HG02642 (cell line): ENCODE measurements around the gene ADAMTS16.

Experiments used
- ATAC-seq: cut with Tn5 transposase; IDR thresholded peaks from one replicate; pipeline ENCODE4 v1.9.1; 2021; ENCODE audit warnings: mild to moderate bottlenecking; ENCODE audit not compliant: unreplicated experiment, poor library complexity

ADAMTS16 gene

GRCh38 chr5:5276951-5277517 is 136.9 kb downstream of the ADAMTS16 start:
- no peak for ATAC-seq

DNA sequence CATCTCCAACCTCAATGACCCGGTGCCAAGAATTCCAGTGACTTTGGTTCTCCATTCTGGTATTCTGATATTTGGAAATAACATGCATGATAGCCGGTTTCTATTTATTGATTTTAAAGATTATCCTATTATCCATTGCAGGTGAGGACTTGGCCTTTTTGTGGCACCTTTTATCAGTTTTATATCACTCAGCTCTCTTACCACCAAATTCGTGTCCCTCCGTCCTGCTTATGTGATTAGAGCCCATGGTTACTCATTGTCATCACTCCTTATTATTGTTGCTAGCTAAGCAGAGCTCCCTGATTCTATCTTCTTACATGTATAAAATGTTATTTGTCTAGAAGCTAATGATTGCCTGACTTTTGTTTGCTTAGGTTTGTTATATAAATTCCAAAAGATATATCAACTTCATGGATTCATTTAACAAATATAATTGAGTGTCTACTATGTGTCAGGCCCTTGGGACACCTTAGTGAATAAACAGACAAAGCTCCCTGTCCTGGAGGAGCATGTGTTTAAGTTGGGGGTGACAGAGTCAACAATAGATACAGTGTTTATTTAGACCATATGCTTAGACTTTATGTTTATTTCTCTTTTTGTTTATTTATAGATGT is 138.2 kb downstream of the ADAMTS16 start:
- no peak for ATAC-seq

DNA sequence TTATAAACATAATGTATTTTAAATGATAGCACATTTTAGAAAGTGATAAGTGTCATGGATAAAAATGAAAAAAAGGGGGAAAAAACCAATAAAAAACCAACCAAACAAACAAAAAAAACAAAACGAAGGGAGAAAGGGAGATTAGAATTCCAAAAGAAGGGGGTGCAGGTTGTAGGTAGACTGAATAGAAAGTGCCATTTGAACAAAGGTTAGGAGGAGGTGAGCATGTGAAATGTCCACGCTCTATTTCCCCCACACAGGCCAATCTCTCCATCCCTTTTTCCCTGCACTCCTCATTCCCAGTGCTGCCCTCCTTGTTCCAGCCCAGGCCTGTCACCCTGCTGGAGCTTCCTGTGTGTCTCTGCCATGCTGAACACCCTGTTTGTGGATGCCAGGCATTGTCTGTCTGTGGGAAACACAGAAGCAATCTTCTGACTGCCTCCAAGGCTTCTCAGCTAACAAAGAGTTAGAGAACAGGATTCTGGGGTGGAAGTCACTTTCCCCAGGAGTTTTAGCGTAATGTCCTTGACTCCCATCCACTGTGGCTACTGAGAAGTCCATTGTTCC is 138.8 kb downstream of the ADAMTS16 start:
- ATAC-seq, result no peak

DNA sequence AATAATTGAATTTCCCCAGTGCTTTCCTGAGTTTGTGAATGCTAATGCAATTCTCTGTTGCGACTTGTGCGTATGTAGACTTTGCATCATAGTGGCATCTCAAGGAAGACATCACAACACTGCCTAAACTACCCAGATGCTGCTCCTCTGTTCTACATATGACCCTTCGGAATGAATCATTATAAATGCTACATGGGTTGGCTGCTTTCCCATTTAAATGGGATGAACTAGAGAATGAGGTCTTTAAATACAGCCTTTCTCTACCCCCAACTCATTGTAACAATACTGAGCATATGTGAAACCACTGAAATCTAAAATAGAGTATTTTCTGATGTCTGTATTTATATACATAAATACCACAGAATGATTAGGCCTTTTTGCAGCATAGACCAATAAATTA is 145.8 kb downstream of the ADAMTS16 start:
- ATAC-seq, result no peak

- ATAC-seq, result no peak
Observed at GRCh38 chr5:5287419-5287818, 147.3 kb downstream of the ADAMTS16 start.

DNA sequence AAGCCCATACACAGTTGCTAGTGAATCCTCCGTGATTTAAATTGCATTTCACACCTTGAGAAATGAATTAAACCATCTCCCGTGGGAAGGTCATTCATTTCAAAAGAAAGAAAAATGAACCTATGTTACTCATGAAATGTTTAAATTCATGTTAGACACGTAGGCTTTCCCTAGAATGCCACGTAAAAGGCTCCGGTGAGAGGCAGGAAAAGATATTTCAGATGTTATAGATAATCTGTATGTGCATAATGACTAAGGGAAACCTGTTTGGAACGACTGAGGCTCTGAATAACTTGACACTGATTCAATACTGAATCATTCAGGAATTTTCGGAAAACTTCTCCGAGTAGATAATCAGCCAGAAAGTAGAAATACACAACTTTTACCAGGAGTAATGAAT is 148.1 kb downstream of the ADAMTS16 start:
- ATAC-seq, result no peak

DNA sequence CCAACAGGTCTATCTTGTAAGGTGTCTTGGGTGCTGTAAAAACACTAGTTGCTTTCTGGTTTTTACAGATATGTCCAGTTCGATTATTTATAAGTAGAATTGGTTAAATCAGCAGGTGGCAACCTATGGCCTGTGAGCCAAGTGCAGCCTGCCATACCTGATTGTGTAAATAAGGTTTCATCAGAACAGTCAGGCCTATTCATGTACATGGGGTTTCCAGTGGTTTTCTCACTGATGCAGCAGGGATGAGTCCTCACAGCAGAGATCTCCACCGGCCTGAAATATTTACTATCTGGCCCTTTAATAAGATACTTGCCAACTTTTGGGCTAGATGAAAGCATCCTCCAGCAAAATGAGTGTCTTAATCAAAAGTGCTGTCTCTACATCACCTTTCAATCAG is 149.4 kb downstream of the ADAMTS16 start:
- no peak for ATAC-seq

GRCh38 chr5:5290674-5291334 is 150.7 kb downstream of the ADAMTS16 start:
- no peak for ATAC-seq

- no peak for ATAC-seq
Observed at GRCh38 chr5:5291357-5291756, 151.2 kb downstream of the ADAMTS16 start.

DNA sequence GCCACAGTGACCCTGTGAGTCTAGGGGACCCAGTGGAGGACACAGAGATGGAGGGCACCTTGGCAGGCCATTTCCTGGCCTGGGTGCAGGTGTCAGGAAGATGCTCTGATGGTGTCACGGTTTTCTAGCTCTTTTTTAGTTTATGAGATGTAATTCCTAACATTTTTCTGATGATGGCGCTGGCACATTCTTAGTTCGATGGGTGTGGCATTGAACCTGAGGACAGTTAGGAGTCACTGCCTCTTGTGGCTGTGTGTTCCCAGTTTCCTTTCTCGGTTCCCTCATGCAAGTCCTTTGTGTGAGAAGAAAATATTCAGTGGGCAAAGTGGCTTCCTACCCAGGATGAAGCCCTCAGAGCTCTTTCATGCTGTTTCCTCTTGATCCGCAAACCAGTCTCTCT is 152.9 kb downstream of the ADAMTS16 start:
- ATAC-seq, result no peak

GRCh38 chr5:5294429-5294828 is 154.3 kb downstream of the ADAMTS16 start:
- ATAC-seq, result no peak

DNA sequence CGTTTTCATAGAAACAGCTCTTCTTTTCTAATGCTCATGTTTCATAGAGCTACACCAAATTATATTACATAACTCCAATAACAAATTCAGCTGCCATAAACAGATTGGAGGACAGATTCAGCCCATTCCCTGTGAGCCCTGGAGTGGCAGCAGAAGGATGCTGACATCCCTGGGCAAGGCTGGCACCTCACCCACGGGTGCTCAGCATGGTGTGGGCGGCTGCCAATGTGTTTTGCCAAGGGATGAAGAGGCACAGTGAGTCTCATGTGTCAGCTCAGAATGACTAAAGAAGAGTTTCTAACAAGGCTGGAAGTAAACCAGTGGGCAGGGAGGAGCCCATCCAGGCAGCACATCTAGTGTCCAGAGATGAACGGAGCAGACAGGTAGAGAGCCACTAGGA is 155.2 kb downstream of the ADAMTS16 start:
- no peak for ATAC-seq

- ATAC-seq, result no peak
Observed at GRCh38 chr5:5296051-5296450, 155.9 kb downstream of the ADAMTS16 start.

GRCh38 chr5:5297432-5298067 is 157.4 kb downstream of the ADAMTS16 start:
- no peak for ATAC-seq

- no peak for ATAC-seq
Observed at GRCh38 chr5:5298068-5298633, 158.0 kb downstream of the ADAMTS16 start.

DNA sequence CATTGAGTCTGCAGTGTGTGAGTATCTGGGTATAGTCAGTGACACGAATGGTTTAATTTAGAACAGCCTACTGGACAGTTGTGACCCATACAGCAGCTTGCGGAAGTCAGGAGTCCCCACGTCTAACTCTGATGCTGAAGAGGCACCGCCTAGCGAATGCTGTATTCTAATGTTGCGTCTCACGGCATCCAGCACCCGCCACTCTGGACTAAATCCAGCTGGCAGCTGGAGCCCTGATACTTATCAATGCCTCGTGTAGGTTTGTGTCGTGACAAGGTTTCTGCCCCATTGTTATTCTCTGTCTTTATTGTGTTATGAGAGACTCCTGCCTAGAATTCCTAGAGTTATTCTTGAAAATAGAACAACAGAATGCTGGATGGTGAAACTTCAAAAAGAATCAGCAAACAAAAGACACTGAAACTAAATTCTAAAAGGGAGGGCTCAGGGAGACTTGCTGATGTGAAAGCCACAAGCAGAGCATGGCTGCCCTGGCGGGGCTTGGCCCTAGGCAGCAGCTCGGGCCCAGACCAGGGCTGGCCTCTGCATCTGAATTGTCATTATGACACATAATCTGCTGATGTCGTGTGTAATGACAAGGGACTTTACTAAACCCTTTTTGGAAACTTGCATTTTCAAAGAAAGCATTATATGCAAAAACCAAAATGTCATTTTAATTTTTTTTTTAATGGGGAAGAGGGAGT is 158.9 kb downstream of the ADAMTS16 start:
- ATAC-seq, result no peak

GRCh38 chr5:5301176-5301575 is 161.0 kb downstream of the ADAMTS16 start:
- no peak for ATAC-seq

DNA sequence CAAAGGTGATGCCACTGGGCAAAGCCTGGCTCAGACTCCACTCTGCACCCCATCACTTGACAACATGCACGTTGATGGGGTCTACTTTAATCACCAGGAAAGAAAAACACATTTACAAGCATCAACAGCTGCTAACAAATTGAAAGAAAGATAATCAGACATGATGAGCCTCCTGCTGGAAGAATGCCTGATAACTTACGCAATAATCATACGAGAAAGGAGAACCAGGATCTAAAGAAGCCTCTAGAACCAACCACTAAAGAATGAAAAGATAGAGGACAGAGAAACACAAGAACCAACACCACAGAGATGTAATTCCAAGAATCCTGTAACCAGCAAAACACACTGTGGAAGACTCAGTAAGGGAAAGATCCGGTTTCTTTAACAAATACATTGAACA is 162.1 kb downstream of the ADAMTS16 start:
- no peak for ATAC-seq

GRCh38 chr5:5303242-5303641 is 163.1 kb downstream of the ADAMTS16 start:
- no peak for ATAC-seq

DNA sequence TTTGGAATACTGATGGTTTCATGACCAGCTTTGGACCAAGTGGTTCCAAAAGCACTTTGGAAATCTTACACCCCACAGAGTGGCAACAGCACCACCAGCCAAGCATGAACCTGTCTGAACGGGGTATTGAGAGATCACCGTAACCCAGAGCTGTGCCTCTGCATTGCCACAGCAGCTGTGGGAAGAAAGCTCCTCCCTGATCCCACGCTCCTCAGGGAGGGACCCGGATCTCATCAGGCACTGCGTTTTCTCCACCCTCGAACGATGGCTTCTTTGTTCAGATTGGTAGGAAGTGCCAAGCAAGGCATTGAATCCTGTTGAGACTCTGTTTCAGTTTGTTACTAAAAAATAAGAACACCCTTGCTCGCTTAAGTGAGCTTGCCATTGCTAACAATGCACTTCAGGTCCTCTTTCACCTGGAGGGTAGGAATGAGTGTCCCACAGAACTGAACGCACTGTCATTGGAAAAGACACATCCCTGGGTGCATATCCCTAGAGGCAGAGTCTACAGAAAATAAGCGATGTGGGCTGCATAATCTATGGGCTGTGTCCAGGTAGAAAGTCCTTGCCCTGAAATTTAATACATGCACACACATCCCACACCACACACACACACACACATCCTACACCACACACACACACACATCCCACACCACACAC is 164.4 kb downstream of the ADAMTS16 start:
- ATAC-seq, result no peak
